ENCODE results near the gene PACRG. TPM values are rescaled to one million over a fixed set of nuclear protein-coding genes. Genes with fewer than 3 reads are reported as not detected.

PACRG gene
- total RNA-seq, 1 experiment from 2014 or later: 0.59 TPM

DNA sequence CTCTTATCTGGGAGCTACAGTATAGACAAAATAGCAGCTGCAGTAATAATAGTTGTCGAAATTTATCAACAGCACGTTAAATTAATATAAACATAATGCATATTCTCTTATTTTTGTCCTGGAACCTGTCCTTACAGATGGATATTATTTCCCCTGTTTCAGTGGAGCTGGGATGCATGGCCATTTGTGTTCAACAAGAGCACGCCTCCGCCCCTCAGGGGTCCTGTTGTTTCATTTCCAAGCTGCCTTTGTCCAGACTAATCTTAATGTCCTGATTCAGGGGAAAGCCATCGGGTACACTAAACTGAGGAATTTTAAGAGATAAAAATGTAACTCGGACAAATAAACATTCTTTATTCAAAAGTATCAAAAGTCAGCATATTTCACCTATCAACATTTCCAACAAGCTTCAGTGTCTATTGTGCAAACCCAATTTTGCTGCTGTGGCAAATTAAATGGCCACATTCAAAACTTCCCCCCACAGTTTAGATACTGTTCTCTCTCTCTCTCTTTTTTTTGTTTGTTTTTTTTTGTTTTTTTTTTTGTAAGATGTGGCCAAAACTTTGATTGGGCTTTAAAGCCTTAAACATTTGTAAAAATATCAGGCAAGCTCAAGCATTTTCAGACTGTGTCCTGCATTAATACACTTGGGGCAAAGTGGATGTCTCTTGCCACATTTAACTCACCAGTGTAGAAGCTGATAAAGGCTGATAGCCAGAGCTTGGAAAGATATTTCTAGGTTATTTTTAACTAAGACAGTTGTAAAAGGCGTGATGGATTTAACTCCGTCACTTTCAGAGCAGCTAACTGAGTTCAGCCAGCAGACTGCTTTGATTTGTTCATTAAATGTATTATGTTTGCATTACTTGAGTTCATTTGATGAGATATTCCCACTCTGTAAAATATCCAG is 574.2 kb downstream of the PACRG start:
- Histone ChIP-seq H3K9me3 (ENCODE audit: control insufficient read depth, insufficient read depth, low read depth, low read length) (no peaks in the 10 kb centered on the region), H3K4me1 (ENCODE audit: control insufficient read depth, insufficient read depth, low read length) (0 out of 2 replicates have a peak, but pooled peaks cover 4% of the 10 kb centered on the region), H3K36me3 (ENCODE audit: control insufficient read depth, insufficient read depth, low read length) (no peaks in the 10 kb centered on the region; the same call in 1 of the 2 replicates), H3K27me3 (ENCODE audit: control insufficient read depth, insufficient read depth, low read length) (no peaks in the 10 kb centered on the region), H3K27ac (ENCODE audit: low read length) (no peak overlapping the region), H3K4me3 (ENCODE audit: low read depth in 2 of 2, low read length in 2 of 2) (no peak overlapping the region)
- POLR2A ChIA-PET: interaction anchor here (0.6 kb wide), 1 partner anchor 40 kb away, joined by 6 read pairs; no protein-coding TSS in a partner anchor
- CTCF ChIA-PET: no interaction called here
- in situ Hi-C loops (cut with HindIII; ENCODE audit: low pct_unique_long_range_greater_than_20kb, low sequenced_read_pairs): no loop called here
- intact Hi-C loops (cut with micrococcal nuclease; ENCODE audit: unreplicated experiment): no loop called here
- TF ChIP-seq POLR2AphosphoS5 (IDR thresholded peaks at IDR 0.05; ENCODE audit: low read depth, low read length) (no peak), SIN3A (IDR thresholded peaks at IDR 0.05; ENCODE audit: borderline replicate concordance, insufficient read depth, low read depth, low read length) (no peak), TCF7L2 (IDR thresholded peaks at IDR 0.05; ENCODE audit: low read depth, low read length) (no peak)
- TF ChIP-seq, protein P1, sequence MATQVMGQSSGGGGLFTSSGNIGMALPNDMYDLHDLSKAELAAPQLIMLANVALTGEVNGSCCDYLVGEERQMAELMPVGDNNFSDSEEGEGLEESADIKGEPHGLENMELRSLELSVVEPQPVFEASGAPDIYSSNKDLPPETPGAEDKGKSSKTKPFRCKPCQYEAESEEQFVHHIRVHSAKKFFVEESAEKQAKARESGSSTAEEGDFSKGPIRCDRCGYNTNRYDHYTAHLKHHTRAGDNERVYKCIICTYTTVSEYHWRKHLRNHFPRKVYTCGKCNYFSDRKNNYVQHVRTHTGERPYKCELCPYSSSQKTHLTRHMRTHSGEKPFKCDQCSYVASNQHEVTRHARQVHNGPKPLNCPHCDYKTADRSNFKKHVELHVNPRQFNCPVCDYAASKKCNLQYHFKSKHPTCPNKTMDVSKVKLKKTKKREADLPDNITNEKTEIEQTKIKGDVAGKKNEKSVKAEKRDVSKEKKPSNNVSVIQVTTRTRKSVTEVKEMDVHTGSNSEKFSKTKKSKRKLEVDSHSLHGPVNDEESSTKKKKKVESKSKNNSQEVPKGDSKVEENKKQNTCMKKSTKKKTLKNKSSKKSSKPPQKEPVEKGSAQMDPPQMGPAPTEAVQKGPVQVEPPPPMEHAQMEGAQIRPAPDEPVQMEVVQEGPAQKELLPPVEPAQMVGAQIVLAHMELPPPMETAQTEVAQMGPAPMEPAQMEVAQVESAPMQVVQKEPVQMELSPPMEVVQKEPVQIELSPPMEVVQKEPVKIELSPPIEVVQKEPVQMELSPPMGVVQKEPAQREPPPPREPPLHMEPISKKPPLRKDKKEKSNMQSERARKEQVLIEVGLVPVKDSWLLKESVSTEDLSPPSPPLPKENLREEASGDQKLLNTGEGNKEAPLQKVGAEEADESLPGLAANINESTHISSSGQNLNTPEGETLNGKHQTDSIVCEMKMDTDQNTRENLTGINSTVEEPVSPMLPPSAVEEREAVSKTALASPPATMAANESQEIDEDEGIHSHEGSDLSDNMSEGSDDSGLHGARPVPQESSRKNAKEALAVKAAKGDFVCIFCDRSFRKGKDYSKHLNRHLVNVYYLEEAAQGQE (IDR thresholded peaks at IDR 0.05; ENCODE audit: insufficient read depth in 1 of 2, low read depth in 2 of 2, low read length in 1 of 2): no peak
- TF ChIP-seq, protein P2, sequence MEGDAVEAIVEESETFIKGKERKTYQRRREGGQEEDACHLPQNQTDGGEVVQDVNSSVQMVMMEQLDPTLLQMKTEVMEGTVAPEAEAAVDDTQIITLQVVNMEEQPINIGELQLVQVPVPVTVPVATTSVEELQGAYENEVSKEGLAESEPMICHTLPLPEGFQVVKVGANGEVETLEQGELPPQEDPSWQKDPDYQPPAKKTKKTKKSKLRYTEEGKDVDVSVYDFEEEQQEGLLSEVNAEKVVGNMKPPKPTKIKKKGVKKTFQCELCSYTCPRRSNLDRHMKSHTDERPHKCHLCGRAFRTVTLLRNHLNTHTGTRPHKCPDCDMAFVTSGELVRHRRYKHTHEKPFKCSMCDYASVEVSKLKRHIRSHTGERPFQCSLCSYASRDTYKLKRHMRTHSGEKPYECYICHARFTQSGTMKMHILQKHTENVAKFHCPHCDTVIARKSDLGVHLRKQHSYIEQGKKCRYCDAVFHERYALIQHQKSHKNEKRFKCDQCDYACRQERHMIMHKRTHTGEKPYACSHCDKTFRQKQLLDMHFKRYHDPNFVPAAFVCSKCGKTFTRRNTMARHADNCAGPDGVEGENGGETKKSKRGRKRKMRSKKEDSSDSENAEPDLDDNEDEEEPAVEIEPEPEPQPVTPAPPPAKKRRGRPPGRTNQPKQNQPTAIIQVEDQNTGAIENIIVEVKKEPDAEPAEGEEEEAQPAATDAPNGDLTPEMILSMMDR (IDR thresholded peaks at IDR 0.05): no peak
- DNase-seq (ENCODE audit: low read depth, low spot score) (no peak), ATAC-seq (no peak)
- BruUV-seq (replicated peaks): no TSS peak

DNA sequence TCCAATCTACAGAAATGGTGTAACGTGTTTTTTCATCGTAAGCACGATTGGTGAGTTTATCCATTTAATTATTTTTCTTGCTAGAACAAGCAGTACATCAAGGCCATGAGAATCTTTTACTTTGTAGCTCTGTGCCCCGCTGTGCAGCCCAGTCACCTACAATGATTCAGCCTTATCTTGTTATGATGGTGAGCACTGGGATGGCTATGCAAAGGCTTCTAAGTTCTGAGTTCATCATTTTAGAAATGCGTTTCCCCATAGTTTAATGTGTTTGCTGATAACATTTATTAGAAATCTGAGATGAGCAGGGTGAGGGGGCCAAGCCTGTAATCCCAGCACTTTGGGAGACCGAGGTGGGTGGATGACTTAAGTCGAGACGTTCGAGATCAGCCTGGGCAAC is 575.0 kb downstream of the PACRG start:
- BruUV-seq (replicated peaks): no TSS peak
- no peak for ATAC-seq
- POLR2A ChIA-PET: interaction anchor here (0.6 kb wide), 1 partner anchor 41 kb away, joined by 6 read pairs; no protein-coding TSS in a partner anchor

More for the DNA sequence above, 575.0 kb downstream of the PACRG start:
- no peaks in the 10 kb centered on the region for H3K27me3 ChIP-seq (ENCODE audit: control insufficient read depth, insufficient read depth, low read length)
- TF ChIP-seq, protein P1 (IDR thresholded peaks at IDR 0.05; ENCODE audit: insufficient read depth in 1 of 2, low read depth in 2 of 2, low read length in 1 of 2): no peak
- no peak for TF ChIP-seq POLR2AphosphoS5 (IDR thresholded peaks at IDR 0.05; ENCODE audit: low read depth, low read length)
- TF ChIP-seq, protein P2 (IDR thresholded peaks at IDR 0.05): no peak
- no peak for TF ChIP-seq TCF7L2 (IDR thresholded peaks at IDR 0.05; ENCODE audit: low read depth, low read length)
- no peak for TF ChIP-seq SIN3A (IDR thresholded peaks at IDR 0.05; ENCODE audit: borderline replicate concordance, insufficient read depth, low read depth, low read length)
- H3K36me3 ChIP-seq (ENCODE audit: control insufficient read depth, insufficient read depth, low read length): no peaks in the 10 kb centered on the region; the same call in 1 of the 2 replicates
- in situ Hi-C loops (cut with HindIII; ENCODE audit: low pct_unique_long_range_greater_than_20kb, low sequenced_read_pairs) (no loop called here), intact Hi-C loops (cut with micrococcal nuclease; ENCODE audit: unreplicated experiment) (no loop called here)
- DNase-seq (ENCODE audit: low read depth, low spot score): no peak
- no peaks in the 10 kb centered on the region for H3K9me3 ChIP-seq (ENCODE audit: control insufficient read depth, insufficient read depth, low read depth, low read length)
- no peak overlapping the region for H3K27ac ChIP-seq (ENCODE audit: low read length)
- H3K4me3 ChIP-seq (ENCODE audit: low read depth in 2 of 2, low read length in 2 of 2): no peak overlapping the region
- H3K4me1 ChIP-seq (ENCODE audit: control insufficient read depth, insufficient read depth, low read length): no peaks in the 10 kb centered on the region
- CTCF ChIA-PET: no interaction called here
